ENCODE data around the gene LYZL1. TPM values are rescaled to one million over a fixed set of nuclear protein-coding genes. Genes with fewer than 3 reads are reported as not detected.

The LYZL1 gene
- polyA plus RNA-seq, 1 of the 3 experiments (the other 2 are of a cell fraction) = not detected

- no peak overlapping the region for H3K9ac ChIP-seq
- DNase-seq = no peak
- no peaks in the 10 kb centered on the region for H3F3A ChIP-seq (replicated peaks; ENCODE audit: insufficient read depth)
- 40% methylated on average over 3 of the region's 3 CpGs for WGBS (ENCODE audit: low lambda C conversion rate)
- TF ChIP-seq SMC3 (IDR thresholded peaks at IDR 0.05; ENCODE audit: low read depth, low read length) (no peak), SIN3A (IDR thresholded peaks at IDR 0.05; ENCODE audit: borderline replicate concordance, low read depth, low read length) (no peak), NFIC (IDR thresholded peaks at IDR 0.05; ENCODE audit: borderline replicate concordance) (no peak), USF2 (IDR thresholded peaks at IDR 0.05; ENCODE audit: borderline replicate concordance, low read depth, low read length) (no peak), PBX3 (IDR thresholded peaks at IDR 0.05) (no peak), YY1 (IDR thresholded peaks at IDR 0.05; ENCODE audit: low read depth) (no peak), USF1 (IDR thresholded peaks at IDR 0.05; ENCODE audit: borderline replicate concordance, low read depth) (no peak), RFX5 (IDR thresholded peaks at IDR 0.05; ENCODE audit: low read length) (no peak), CHD2 (IDR thresholded peaks at IDR 0.05; ENCODE audit: low read length, partially characterized antibody) (no peak), RCOR1 (IDR thresholded peaks at IDR 0.05; ENCODE audit: low read length) (no peak), REST (IDR thresholded peaks at IDR 0.05; ENCODE audit: low read depth, low read length) (no peak)
- H3K9me3 ChIP-seq = no peaks in the 10 kb centered on the region
- no peak overlapping the region for H3K4me3 ChIP-seq (ENCODE audit: low read depth in 2 of 2, low read length in 1 of 2)
- H3K27ac ChIP-seq (ENCODE audit: low read depth in 2 of 2, low read length in 1 of 2) = no peak overlapping the region
- no peaks in the 10 kb centered on the region for H3K79me2 ChIP-seq (ENCODE audit: insufficient read depth)
- H3K4me1 ChIP-seq (ENCODE audit: control insufficient read depth in 1 of 2, insufficient read depth in 2 of 2, low read depth in 1 of 2, low read length in 1 of 2) = no peaks in the 10 kb centered on the region; a peak in 1 of 4 replicates
- H4K20me1 ChIP-seq (ENCODE audit: insufficient read depth) = no peaks in the 10 kb centered on the region
- POLR2A ChIA-PET = interaction anchor here (0.6 kb wide), 1 partner anchor 81 kb away, joined by 6 read pairs; no protein-coding TSS in a partner anchor
- H3K4me2 ChIP-seq = no peak overlapping the region
- no peaks in the 10 kb centered on the region for H3K36me3 ChIP-seq (replicated peaks in 1 of 2; ENCODE audit: control insufficient read depth in 1 of 2, insufficient read depth in 2 of 2, low read length in 1 of 2)
- CTCF ChIA-PET = interaction anchor here (1.3 to 2.3 kb wide), 3 partner anchors 25 to 665 kb away, joined by 4 to 8 read pairs (median 4); no protein-coding TSS in a partner anchor
- H3K27me3 ChIP-seq (ENCODE audit: insufficient read depth) = peaks cover 33% of the 10 kb centered on the region; the same call in 1 of the 2 replicates
- H3K9me2 ChIP-seq = no peaks in the 10 kb centered on the region
- no peak overlapping the region for H2AFZ ChIP-seq (ENCODE audit: low read depth)
Observed at GRCh38 chr10:29328983-29329382, 40.1 kb downstream of the LYZL1 start.

Data from SK-N-SH (cell line).